ENCODE measurements around the gene ZNF618. TPM values are rescaled to one million over a fixed set of nuclear protein-coding genes. Genes with fewer than 3 reads are reported as not detected.

ZNF618 gene, protein sequence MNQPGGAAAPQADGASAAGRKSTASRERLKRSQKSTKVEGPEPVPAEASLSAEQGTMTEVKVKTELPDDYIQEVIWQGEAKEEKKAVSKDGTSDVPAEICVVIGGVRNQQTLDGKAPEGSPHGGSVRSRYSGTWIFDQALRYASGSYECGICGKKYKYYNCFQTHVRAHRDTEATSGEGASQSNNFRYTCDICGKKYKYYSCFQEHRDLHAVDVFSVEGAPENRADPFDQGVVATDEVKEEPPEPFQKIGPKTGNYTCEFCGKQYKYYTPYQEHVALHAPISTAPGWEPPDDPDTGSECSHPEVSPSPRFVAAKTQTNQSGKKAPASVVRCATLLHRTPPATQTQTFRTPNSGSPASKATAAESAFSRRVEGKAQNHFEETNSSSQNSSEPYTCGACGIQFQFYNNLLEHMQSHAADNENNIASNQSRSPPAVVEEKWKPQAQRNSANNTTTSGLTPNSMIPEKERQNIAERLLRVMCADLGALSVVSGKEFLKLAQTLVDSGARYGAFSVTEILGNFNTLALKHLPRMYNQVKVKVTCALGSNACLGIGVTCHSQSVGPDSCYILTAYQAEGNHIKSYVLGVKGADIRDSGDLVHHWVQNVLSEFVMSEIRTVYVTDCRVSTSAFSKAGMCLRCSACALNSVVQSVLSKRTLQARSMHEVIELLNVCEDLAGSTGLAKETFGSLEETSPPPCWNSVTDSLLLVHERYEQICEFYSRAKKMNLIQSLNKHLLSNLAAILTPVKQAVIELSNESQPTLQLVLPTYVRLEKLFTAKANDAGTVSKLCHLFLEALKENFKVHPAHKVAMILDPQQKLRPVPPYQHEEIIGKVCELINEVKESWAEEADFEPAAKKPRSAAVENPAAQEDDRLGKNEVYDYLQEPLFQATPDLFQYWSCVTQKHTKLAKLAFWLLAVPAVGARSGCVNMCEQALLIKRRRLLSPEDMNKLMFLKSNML
- total RNA-seq, result 4.4 and 4.5 TPM in 2 replicates

DNA sequence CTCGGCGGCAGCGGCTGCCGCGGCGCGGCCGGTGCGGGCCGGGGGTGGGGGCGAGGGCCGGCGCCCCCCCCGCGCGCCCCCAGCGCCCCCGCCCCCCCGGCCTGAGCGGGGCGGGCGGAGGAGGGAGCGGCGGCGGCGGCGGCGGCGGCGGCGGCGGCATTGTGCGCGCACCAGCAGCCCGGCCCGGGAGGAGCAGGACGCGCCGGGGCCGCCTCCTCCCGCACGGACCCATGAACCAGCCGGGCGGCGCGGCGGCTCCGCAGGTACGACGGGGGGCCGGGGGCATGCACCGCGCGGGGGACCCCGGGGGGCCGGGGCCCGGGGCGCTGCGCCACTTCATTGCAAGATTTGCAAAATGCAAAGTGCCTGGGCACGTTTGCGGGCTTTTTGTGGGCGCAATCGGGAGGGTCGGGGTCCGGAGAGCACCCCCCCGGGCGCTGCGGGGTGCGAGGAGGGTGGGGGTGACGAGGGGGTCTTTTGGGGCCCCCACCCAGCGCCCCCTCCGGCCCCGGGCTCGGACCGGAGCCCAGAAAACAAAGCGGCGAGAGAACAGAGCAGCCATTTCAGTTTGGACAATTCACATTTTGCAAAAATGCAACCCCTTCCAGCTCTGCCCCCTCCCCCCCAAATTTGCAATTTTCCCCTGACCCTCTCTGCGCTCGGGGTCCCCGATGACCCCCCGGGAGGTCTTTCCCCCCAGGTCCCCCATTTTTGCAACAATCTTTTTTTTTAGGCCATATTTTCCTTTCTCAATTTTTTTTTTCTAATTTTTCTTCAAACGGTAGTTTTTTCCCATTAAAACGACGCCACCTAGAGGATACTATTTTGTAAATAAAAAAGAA is at the start of gene ZNF618:
TSS of gene ZNF618 (plus strand) at position 159 of the 842 bp plus-strand sequence. CDS start at position 231, 72 bp downstream.

DNA sequence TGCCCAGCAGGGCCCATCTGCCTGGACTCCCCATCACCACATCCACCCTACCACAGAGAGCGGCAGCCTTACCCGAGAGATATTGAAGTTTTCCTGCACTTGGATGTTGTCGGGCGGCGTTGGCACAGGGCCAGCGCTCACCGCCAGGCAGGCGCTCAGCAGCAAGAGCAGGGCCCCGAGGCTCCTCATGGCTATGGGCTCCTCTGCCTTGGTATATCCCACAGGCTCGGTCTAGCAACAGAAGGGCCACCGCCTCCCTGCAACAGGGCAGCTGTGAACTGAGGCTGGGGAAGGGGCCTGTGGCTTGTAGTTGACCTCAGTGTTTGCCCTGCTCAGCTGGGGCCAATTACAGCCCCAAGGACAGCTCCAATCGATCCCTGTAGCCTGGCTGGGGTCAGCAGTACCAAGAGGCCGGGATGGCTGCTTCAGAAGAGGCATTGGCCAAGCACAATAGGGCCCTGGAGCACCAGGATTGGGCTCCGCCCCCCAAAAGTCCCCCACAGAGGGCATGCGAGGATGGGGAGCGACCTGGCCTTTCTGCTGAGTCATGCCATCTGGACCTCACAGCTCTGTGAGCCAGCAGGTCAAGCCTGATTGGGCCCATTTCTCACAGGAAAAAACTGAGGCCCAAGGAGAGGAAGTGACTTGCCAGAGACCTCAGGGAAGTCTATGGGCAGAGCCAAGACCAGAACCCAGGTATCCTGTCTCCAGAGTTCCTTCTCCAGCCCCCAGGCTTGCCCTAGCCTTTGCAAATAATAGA is 202.1 kb downstream of the ZNF618 start, which contains the start of gene AMBP:
TSS of gene AMBP (minus strand) at position 280 of the 760 bp plus-strand sequence. CDS start at position 189, 91 bp downstream.

DNA sequence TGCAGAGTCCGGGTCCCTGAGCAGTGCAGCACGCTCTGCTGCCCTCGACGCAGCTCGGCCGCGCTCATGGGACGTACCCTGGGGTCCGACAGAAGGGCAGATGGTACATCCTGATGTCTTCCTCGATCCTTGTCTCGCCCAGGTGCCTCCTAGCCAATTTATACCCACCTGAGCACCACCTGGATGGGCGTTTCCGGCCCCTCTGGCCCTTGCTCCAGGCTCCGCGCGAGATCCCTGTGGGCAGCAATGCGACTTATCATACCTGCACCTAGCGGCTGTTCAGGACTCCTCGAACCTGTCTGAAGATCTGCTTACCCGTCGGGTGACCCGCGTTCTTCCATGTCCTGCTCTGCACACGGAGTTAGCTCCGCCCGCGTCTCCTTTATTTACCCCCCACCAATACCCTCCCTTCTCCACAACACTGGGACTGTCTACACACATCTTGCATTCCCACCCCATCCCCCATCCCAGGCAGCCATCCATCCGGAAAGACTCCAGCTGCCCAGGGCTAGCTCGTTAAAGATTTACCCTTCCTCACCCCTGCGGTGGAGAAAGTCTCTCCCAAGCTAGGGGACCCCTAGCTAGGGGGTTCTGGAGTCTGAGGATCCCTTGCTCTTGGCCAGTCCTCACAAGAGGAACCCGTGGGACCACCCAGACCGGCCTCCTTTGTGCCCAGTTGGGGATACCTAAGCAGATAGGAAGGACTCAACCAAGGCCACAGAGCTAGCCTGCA is 223.0 kb downstream of the ZNF618 start, which contains the start of gene KIF12:
TSS of gene KIF12 (minus strand) at position 357 of the 733 bp plus-strand sequence. CDS start at position 341, 16 bp downstream.

Other genes with a start within 250 kb of the ZNF618 start
- not detected in 2 replicates for gene AMBP, start 202.0 kb downstream of the ZNF618 start, total RNA-seq
- gene KIF12, start 223.0 kb downstream of the ZNF618 start, total RNA-seq, result not detected in 2 replicates